OCI-LY1 (cell line): ENCODE data around the gene DGKG.

Experiments used
- EZH2 ChIP-seq: fragments of 200-600 bp; sonication (generic), shearing (Covaris generic); IDR thresholded peaks from 2 replicates; pipeline ENCODE4 v1.8.0; 2017; ENCODE audit warnings: borderline replicate concordance, mixed run types, mild to moderate bottlenecking, antibody characterized with exemption, low read length, moderate library complexity, mixed read lengths
- TF ChIP-seq, protein P1 (sequence below): fragments of 200-600 bp; sonication (generic), shearing (Covaris generic); IDR thresholded peaks from 2 replicates; pipeline ENCODE4 v1.5.1; 2017; ENCODE audit warnings: mild to moderate bottlenecking, antibody characterized with exemption, low read length, moderate library complexity, mixed read lengths

GRCh38 chr3:186401556-186401955 lies 39.5 kb upstream of the DGKG start:
- TF ChIP-seq, protein P1, sequence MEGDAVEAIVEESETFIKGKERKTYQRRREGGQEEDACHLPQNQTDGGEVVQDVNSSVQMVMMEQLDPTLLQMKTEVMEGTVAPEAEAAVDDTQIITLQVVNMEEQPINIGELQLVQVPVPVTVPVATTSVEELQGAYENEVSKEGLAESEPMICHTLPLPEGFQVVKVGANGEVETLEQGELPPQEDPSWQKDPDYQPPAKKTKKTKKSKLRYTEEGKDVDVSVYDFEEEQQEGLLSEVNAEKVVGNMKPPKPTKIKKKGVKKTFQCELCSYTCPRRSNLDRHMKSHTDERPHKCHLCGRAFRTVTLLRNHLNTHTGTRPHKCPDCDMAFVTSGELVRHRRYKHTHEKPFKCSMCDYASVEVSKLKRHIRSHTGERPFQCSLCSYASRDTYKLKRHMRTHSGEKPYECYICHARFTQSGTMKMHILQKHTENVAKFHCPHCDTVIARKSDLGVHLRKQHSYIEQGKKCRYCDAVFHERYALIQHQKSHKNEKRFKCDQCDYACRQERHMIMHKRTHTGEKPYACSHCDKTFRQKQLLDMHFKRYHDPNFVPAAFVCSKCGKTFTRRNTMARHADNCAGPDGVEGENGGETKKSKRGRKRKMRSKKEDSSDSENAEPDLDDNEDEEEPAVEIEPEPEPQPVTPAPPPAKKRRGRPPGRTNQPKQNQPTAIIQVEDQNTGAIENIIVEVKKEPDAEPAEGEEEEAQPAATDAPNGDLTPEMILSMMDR, result no peak
- no peak for TF ChIP-seq EZH2
